ENCODE measurements around the gene GKAP1. TPM values are rescaled to one million over a fixed set of nuclear protein-coding genes. Genes with fewer than 3 reads are reported as not detected.
A peak's percentile ranks its signal among the peaks of the same experiment; 100 is the strongest.
"Not testable (repeated sequence)": the region's sequence is repeated elsewhere in the genome, so short reads cannot be mapped to it uniquely, and the experiment has no call there.

The GKAP1 gene
- total RNA-seq, 6 experiments from 2014 or later, result 4.0 to 7.4 (median 5.6) TPM

DNA sequence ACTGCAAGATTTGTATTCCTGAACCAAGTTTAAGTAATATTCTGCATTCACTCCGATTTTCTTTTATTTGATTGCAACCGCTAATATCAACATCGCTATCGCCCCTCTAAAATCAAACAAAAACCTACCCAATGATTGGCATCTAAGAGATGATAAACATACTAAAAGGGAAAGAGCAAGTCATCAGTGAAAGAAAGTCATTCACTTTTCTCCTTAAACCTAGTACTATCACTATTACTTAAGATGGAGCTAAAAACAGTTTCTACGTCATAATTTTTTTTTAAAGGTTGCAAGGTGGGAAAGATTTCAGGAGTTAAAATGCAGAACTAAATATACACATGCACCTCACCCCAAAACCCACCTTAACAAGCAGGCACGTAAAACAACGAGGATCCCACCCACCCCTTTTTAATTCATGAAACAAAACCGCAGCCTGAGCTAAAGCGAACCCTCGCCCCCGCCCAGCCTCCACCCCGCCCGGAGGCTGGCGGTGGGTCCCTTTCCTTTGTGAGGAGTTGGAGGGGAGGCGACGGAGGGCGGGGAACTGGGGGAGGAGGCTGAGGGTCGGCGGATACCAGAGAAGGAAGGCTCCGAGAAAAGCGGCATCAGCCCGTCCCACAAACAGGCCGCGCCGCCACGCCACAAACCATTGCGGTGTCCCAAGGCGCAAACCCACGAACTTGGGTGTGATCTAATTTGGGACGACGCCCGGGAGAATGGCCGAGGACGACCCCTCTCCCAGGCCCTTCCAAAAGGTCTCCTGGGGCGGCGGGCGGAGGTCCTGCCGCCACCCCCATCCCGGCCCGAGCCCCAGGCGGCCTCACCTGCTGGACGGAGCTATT is 110.7 kb downstream of the GKAP1 start:
- intact Hi-C loops (cut with DNase I), result no loop called here
- Histone ChIP-seq H3K4me1 (peaks cover 0 to 30% (median 1%) of the 10 kb centered on the region in 4 donors), H3K9me3 (no peaks in the 10 kb centered on the region), H3K4me3 (peak overlapping the region; percentile 91 to 95 (median 94)), H3K27ac (peak overlapping the region; percentile 99 to 100 (median 99)), H3K27me3 (no peaks in the 10 kb centered on the region), H3K36me3 (no peaks in the 10 kb centered on the region)
- DNase-seq, result peak; percentile 50 to 65 (median 60)
- TF ChIP-seq, protein P1, sequence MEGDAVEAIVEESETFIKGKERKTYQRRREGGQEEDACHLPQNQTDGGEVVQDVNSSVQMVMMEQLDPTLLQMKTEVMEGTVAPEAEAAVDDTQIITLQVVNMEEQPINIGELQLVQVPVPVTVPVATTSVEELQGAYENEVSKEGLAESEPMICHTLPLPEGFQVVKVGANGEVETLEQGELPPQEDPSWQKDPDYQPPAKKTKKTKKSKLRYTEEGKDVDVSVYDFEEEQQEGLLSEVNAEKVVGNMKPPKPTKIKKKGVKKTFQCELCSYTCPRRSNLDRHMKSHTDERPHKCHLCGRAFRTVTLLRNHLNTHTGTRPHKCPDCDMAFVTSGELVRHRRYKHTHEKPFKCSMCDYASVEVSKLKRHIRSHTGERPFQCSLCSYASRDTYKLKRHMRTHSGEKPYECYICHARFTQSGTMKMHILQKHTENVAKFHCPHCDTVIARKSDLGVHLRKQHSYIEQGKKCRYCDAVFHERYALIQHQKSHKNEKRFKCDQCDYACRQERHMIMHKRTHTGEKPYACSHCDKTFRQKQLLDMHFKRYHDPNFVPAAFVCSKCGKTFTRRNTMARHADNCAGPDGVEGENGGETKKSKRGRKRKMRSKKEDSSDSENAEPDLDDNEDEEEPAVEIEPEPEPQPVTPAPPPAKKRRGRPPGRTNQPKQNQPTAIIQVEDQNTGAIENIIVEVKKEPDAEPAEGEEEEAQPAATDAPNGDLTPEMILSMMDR (IDR thresholded peaks at IDR 0.05), result no peak
- no peak for TF ChIP-seq POLR2A (IDR thresholded peaks at IDR 0.05)
- 1% methylated on average over 13 of the region's 42 CpGs for WGBS (ENCODE audit: insufficient coverage, low coverage, low lambda C conversion rate, missing lambda C conversion rate)
- ATAC-seq, result peak; percentile 3 to 17 (median 4)

DNA sequence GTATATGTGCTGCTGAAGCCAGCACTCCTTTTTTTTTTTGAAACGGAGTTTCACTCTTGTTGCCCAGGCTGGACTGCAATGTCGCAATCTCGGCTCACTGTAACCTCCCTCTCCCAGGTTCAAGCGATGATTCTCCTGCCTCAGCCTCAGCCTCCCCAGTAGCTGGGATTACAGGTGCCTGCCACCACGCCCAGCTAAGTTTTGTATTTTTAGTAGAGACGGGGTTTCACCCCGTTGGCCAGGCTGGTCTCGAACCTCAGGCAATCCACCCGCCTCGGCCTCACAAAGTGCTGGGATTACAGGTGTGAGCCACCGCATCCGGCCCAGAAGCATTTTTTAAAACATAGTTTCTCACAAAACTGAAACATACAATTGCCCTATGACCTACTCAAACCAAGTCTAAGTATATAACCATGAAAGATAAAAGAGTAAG is 112.3 kb downstream of the GKAP1 start:
- peaks cover 0 to 36% (median 1%) of the 10 kb centered on the region in 4 donors for H3K4me1 ChIP-seq
- H3K27me3 ChIP-seq; H3K4me3 ChIP-seq; intact Hi-C loops (cut with DNase I); H3K36me3 ChIP-seq; H3K27ac ChIP-seq; H3K9me3 ChIP-seq; ATAC-seq: not testable (repeated sequence)
- peak in 2 of 3 donors; percentile 34 to 55 for DNase-seq
- 95% methylated on average over 6 of the region's 12 CpGs for WGBS (ENCODE audit: insufficient coverage, low coverage, low lambda C conversion rate, missing lambda C conversion rate)

DNA sequence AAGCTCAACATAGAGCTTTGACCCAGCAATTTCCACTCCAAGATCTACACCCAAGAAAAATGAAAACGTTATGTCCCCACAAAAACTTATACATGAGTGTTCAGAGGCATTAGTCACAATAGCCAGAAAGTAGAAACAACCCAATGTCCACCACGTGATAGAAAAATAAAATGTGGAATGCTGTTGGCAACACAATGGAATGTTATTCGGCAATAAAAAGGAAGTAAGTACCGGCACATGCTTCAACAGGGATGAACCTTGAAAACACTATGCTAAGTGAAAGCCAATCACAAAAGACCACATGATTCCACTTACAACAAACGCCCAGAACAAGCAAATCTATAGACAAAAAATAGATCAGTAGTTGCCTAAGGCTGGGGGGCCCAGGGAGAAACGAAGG is 115.8 kb downstream of the GKAP1 start:
- ATAC-seq (no peak), DNase-seq (no peak)
- Histone ChIP-seq H3K9me3 (no peaks in the 10 kb centered on the region), H3K4me3 (no peak overlapping the region), H3K27ac (no peak overlapping the region), H3K4me1 (peaks cover 0 to 29% (median 3%) of the 10 kb centered on the region in 4 donors), H3K36me3 (no peaks in the 10 kb centered on the region), H3K27me3 (no peaks in the 10 kb centered on the region)
- TF ChIP-seq POLR2A (IDR thresholded peaks at IDR 0.05), result no peak
- whole genome bisulfite sequencing (ENCODE audit: insufficient coverage, low coverage, low lambda C conversion rate, missing lambda C conversion rate), result 54% methylated on average over 6 of the region's 6 CpGs
- intact Hi-C loops (cut with DNase I), result no loop called here

DNA sequence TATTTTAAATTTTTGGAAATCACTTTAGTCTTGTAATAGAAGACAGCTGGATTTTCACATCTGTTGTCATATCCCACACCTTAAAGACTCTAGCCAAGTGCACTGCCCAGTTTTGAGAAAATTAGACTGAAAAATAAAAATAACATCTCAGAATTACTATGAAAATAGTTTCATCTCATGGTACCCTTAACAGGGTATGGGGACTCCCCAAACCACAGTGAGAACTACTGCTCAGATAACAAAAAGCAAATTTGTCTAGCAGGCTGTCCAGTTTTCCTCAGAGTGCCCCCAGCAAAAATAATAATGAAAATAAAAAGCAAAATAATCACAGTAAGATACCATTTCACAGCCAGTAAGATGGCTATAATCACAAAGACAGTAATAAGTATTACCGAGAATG is 116.3 kb downstream of the GKAP1 start:
- Histone ChIP-seq H3K27ac (no peak overlapping the region), H3K4me3 (no peak overlapping the region), H3K9me3 (no peaks in the 10 kb centered on the region), H3K27me3 (no peaks in the 10 kb centered on the region), H3K4me1 (peaks cover 0 to 27% (median 3%) of the 10 kb centered on the region in 4 donors), H3K36me3 (no peaks in the 10 kb centered on the region)
- DNase-seq, result no peak
- no peak for ATAC-seq
- TF ChIP-seq POLR2A (IDR thresholded peaks at IDR 0.05), result no peak
- TF ChIP-seq, protein P1 (IDR thresholded peaks at IDR 0.05), result no peak
- 91% methylated on average over 1 of the region's 1 CpG for WGBS (ENCODE audit: insufficient coverage, low coverage, low lambda C conversion rate, missing lambda C conversion rate)
- intact Hi-C loops (cut with DNase I), result no loop called here

DNA sequence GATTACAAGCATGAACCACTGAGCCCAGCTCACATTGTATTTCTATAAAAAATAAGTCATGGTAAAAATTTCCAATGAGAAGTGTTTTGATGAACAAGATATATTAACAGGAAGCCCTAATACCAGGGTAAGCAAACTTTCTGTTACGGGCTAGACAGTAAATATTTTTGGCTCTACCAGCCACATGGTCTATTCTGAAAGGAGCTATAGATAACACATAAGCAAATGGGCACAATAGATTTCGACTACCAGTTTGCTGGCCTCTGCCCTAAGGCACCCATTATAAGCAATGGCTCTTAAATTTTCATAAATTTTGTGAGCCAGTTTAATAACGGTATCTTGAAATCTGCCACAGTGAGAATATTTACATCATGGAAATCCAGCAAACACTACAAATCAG is 118.0 kb downstream of the GKAP1 start:
- intact Hi-C loops (cut with DNase I), result no loop called here
- ATAC-seq (no peak), DNase-seq (no peak)
- Histone ChIP-seq H3K4me1 (peaks cover 0 to 23% (median 3%) of the 10 kb centered on the region in 4 donors), H3K4me3 (no peak overlapping the region), H3K27me3 (no peaks in the 10 kb centered on the region), H3K27ac (no peak overlapping the region), H3K36me3 (no peaks in the 10 kb centered on the region), H3K9me3 (no peaks in the 10 kb centered on the region)
- TF ChIP-seq, protein P1 (IDR thresholded peaks at IDR 0.05), result no peak
- no peak for TF ChIP-seq POLR2A (IDR thresholded peaks at IDR 0.05)
- 87% methylated on average over 3 of the region's 3 CpGs for WGBS (ENCODE audit: insufficient coverage, low coverage, low lambda C conversion rate, missing lambda C conversion rate)

Measured in right lobe of liver (tissue), 6 donors.